ENCODE measurements around the gene KMT5C. TPM values are rescaled to one million over a fixed set of nuclear protein-coding genes. Genes with fewer than 3 reads are reported as not detected.

The KMT5C gene
- total and polyA plus RNA-seq, 2 experiments from 2014 or later = 14.2 to 34.3 TPM

- Histone ChIP-seq H3K4me1 (ENCODE audit: insufficient read depth) (peaks cover 40% of the 10 kb centered on the region), H3K27ac (ENCODE audit: low read depth) (no peak overlapping the region), H3K9me2 (ENCODE audit: insufficient read depth) (no peaks in the 10 kb centered on the region), H3K4me2 (no peak overlapping the region), H3K36me3 (ENCODE audit: insufficient read depth) (no peaks in the 10 kb centered on the region), H3K4me3 (no peak overlapping the region), H3F3A (replicated peaks; ENCODE audit: low read depth) (peaks cover 30% of the 10 kb centered on the region), H3K27me3 (ENCODE audit: insufficient read depth) (peaks cover 58% of the 10 kb centered on the region), H4K20me1 (replicated peaks; ENCODE audit: insufficient read depth) (no peaks in the 10 kb centered on the region), H2AFZ (no peak overlapping the region), H3K79me2 (replicated peaks; ENCODE audit: insufficient read depth) (no peaks in the 10 kb centered on the region)
- Mint-ChIP-seq H3K4me1 (peaks cover 52% of the 10 kb centered on the region), H3K27ac (no peak overlapping the region), H3K36me3 (ENCODE audit: low read depth) (0 out of 3 replicates have a peak, but pooled peaks cover 4% of the 10 kb centered on the region), H3K4me3 (no peak overlapping the region), H3K27me3 (ENCODE audit: insufficient read depth, low read depth, poor library complexity) (peaks cover 64% of the 10 kb centered on the region), H3K9me3 (no peaks in the 10 kb centered on the region)
- DNase-seq (ENCODE audit: low spot score) = no peak
- no peak for ATAC-seq
- TF ChIP-seq JUNB (IDR thresholded peaks at IDR 0.05; ENCODE audit: unreplicated experiment) (no peak), EZH2 (IDR thresholded peaks at IDR 0.05; ENCODE audit: low read depth, unreplicated experiment) (no peak), EZH2phosphoT487 (IDR thresholded peaks at IDR 0.05; ENCODE audit: unreplicated experiment) (no peak), ZNF331 (CRISPR knock-in tag; IDR thresholded peaks at IDR 0.05; ENCODE audit: low read depth) (no peak), STAT1 (IDR thresholded peaks at IDR 0.05; ENCODE audit: unreplicated experiment) (no peak), NANOG (IDR thresholded peaks at IDR 0.05; ENCODE audit: borderline replicate concordance) (no peak), POLR2AphosphoS5 (IDR thresholded peaks at IDR 0.05; ENCODE audit: low read depth) (no peak), ZNF114 (CRISPR knock-in tag; IDR thresholded peaks at IDR 0.05) (no peak), CREB1 (CRISPR knock-in tag; IDR thresholded peaks at IDR 0.05; ENCODE audit: low read depth) (no peak), ZNF462 (CRISPR knock-in tag; IDR thresholded peaks at IDR 0.05) (no peak), ETS1 (IDR thresholded peaks at IDR 0.05) (no peak), CTCF (conservative IDR thresholded peaks at IDR 0.05; ENCODE audit: low read depth in 2 of 2) (no peak), REST (IDR thresholded peaks at IDR 0.05; ENCODE audit: unreplicated experiment) (no peak)
Observed at GRCh38 chr19:55352040-55352439, 12.4 kb downstream of the KMT5C start.

Data from GM23338 (cell line).